ENCODE data around the gene SIT1. TPM values are rescaled to one million over a fixed set of nuclear protein-coding genes. Genes with fewer than 3 reads are reported as not detected.

Gene SIT1
- total and polyA plus RNA-seq, 3 donors from 2014 or later: 0.43 to 1.6 TPM; not detected in 1

DNA sequence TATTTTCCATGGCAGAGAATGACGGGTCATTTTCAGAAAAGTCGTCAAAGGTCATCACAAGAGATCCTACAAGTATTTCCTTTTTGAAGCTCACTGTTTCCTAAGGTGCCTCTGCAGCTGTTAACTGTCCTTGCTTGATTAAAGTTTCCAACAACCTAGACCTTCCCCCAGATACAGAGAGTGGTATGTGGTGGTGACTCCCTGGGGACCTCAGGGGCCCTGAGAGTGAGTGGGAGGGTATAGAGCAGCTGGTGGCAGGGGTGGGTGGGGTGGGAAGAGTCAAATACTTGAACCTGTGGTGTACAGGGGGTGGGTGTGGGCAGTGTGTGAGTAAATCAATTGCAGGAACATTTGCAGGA is 31.0 kb downstream of the SIT1 start:
- Histone ChIP-seq H3K4me3 (no peak overlapping the region), H3K4me1 (peaks cover 8% of the 10 kb centered on the region), H3K27me3 (no peaks in the 10 kb centered on the region), H3K36me3 (ENCODE audit: low read depth, missing control alignments) (no peaks in the 10 kb centered on the region), H3K9me3 (no peaks in the 10 kb centered on the region), H3K27ac (no peak overlapping the region)
- WGBS, 2 donors: 57 to 66% methylated on average over 2 of the region's 2 CpGs
- TF ChIP-seq, protein P1, sequence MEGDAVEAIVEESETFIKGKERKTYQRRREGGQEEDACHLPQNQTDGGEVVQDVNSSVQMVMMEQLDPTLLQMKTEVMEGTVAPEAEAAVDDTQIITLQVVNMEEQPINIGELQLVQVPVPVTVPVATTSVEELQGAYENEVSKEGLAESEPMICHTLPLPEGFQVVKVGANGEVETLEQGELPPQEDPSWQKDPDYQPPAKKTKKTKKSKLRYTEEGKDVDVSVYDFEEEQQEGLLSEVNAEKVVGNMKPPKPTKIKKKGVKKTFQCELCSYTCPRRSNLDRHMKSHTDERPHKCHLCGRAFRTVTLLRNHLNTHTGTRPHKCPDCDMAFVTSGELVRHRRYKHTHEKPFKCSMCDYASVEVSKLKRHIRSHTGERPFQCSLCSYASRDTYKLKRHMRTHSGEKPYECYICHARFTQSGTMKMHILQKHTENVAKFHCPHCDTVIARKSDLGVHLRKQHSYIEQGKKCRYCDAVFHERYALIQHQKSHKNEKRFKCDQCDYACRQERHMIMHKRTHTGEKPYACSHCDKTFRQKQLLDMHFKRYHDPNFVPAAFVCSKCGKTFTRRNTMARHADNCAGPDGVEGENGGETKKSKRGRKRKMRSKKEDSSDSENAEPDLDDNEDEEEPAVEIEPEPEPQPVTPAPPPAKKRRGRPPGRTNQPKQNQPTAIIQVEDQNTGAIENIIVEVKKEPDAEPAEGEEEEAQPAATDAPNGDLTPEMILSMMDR (IDR thresholded peaks at IDR 0.05): no peak
- TF ChIP-seq POLR2A (IDR thresholded peaks at IDR 0.05): no peak
- intact Hi-C loops (cut with DNase I; ENCODE audit: low total_unique reads): no loop called here
- no peak for DNase-seq

DNA sequence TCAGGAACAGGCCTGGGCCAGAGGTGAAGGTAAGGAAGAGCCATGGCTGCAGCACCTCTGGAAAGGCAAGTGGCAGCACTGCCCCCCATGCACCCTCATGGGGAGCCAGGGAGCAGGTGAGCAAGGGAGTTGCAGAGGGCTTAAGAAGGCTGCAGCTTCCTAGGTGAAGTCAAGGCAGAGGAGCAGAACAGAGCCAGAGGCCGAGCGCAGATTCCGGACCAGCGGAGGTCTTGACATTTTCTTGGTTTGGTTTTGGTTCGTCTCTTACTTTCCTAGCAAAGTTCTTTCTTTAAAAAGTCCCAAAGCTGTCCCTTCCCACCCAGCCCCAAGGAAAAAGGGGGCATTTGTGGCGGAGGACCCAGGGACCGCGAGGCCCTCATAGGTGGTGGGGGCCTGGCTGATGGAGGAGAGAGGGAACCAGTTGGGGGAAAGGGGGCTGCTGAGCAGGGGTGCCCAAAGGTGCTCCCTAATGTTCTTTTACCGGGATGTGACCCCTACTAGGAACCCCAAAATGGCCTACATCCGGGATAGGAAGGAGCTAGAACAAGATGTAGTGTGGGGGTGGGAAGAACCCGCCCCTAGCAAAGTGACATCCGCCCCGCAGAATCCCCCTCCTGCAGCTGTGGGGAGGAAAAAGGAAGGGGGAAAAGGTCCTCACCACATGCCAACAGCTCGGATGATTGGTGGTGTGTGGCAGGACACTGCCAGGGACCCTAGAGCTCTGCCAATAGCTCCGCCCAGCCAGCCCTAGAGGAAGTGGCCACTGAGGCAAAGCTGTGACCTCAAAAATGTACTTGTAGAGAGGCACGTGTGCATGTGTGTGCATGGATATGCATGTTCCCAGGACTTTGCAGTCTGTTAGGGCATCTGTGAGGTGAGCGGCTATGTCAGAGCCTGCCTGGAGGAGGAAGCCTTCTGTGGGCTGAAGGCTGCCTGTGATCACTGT is 31.6 kb downstream of the SIT1 start:
- peak; percentile 43 for DNase-seq
- no peaks in the 10 kb centered on the region for H3K9me3 ChIP-seq
- no peak overlapping the region for H3K4me3 ChIP-seq
- intact Hi-C loops (cut with DNase I; ENCODE audit: low total_unique reads): no loop called here
- no peaks in the 10 kb centered on the region for H3K27me3 ChIP-seq
- 88 to 94% methylated on average over 17 of the region's 17 CpGs for WGBS, 2 donors
- TF ChIP-seq, protein P1 (IDR thresholded peaks at IDR 0.05): no peak
- no peak for TF ChIP-seq POLR2A (IDR thresholded peaks at IDR 0.05)
- no peak overlapping the region for H3K27ac ChIP-seq
- H3K36me3 ChIP-seq (ENCODE audit: low read depth, missing control alignments): no peaks in the 10 kb centered on the region
- H3K4me1 ChIP-seq: peaks cover 8% of the 10 kb centered on the region

DNA sequence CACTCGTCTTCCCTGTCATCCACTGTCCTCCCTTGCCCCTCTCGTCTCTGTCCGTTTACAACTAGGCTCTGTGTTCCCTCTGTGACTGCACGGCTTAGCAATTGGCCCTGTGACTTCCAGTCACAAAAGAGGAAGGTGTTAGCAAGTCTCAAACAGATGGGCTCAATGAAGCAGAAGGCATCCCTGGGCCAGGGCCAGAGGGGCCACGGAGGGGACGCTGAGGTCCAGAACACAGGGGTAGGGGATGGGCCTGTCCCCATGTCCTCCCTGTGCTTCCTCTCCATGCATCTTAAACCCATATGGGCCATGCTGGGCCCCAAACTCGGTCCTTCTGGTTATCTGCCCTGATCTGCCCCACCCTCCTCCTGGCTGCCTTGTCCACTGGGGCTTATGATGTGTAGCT is 32.4 kb downstream of the SIT1 start, which contains the start of gene CD72:
Gene CD72 (minus strand): TSS at position 89 of the 403 bp plus-strand sequence. CDS start 110 bp downstream, outside the sequence.
- Histone ChIP-seq H3K4me3 (peak within 1 kb of the TSS; percentile 41 to 58), H3K27me3 (no peaks in the 10 kb centered on the region), H3K9me3 (no peaks in the 10 kb centered on the region), H3K4me1 (peaks cover 8% of the 10 kb centered on the region), H3K27ac (no peak within 1 kb of the TSS), H3K36me3 (ENCODE audit: low read depth, missing control alignments) (no peaks in the 10 kb centered on the region)
- WGBS, 2 donors: 82 to 86% methylated on average over 7 of the region's 7 CpGs
- no peak for DNase-seq
- TF ChIP-seq, protein P1 (IDR thresholded peaks at IDR 0.05): no peak
- no peak for TF ChIP-seq POLR2A (IDR thresholded peaks at IDR 0.05)
- intact Hi-C loops (cut with DNase I; ENCODE audit: low total_unique reads): no loop called here

DNA sequence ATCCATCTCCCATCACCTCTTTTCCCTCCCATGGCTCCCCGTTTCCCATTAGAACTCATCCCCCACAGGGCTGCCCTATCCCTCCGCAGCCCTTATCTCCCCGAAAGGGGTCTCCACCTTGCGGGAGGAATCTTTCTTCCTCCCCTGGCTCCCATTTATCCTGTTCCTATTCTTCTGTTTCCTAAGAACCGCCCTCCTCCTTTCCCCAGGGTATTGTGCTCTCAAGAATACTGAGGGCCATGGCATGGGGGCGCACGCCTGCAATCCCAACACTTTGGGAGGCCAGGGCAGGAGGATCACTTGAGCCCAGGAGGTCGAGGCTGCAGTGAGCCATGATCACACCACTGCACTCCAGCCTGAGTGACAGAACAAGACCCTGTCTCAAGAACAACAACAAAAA is 33.2 kb downstream of the SIT1 start:
- WGBS, 2 donors: 45 to 47% methylated on average over 8 of the region's 8 CpGs
- Histone ChIP-seq H3K4me1 (peaks cover 8% of the 10 kb centered on the region), H3K4me3 (peak overlapping the region in 1 of 2 donors; percentile 58), H3K9me3 (no peaks in the 10 kb centered on the region), H3K36me3 (ENCODE audit: low read depth, missing control alignments) (no peaks in the 10 kb centered on the region), H3K27me3 (no peaks in the 10 kb centered on the region), H3K27ac (no peak overlapping the region)
- TF ChIP-seq POLR2A (IDR thresholded peaks at IDR 0.05): no peak
- TF ChIP-seq, protein P1 (IDR thresholded peaks at IDR 0.05): no peak
- DNase-seq: no peak
- intact Hi-C loops (cut with DNase I; ENCODE audit: low total_unique reads): no loop called here

Measured in testis (tissue), 3 donors.